CD4-positive, alpha-beta T cell treated with Interferon gamma for 1 hour (primary cell): ENCODE results near the gene RGPD6.
"Not testable (repeated sequence)": the region's sequence is repeated elsewhere in the genome, so short reads cannot be mapped to it uniquely, and the experiment has no call there.

Experiments used
- DNase-seq: peaks from one replicate; pipeline ENCODE4 v3.0.0-alpha.2; 2020

Gene RGPD6

DNA sequence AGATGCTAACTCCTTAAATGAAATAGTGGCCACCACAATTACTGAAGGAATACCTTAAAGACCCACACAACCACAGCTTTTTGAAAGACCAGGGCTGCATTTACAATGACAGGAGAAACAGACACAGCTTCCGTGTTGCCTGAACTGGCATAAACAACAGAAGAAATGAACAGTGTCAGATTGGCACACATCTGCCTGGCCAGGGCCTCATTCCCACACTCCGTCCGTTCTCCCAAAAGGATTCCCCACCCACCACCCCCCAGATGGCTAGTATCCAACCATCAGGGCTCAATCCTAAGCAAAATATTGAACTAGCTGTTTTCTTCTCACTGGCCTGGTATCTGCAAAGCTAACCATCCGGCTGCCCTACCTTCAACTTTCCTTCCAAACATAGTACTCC lies 96.9 kb downstream of the RGPD6 start:
- not testable (repeated sequence) for DNase-seq

DNA sequence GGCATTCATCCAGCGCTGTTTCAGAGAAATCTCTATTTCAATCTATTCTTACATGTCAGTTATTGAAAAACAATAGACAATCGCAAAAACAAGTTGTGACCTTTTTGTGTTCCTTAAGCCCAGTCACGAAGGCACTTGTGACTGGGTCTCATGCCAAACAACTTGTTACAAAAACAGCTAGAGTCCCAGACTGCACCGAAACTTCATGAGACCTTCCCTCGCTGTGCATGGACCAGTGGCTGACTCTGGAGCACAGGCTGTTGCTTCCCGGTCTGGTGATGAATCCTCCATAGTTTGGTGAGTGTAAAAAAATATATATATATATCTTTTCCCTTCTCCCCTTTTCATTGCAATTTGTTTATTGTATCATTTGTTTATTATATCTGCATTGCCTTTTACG lies 99.7 kb downstream of the RGPD6 start:
- not testable (repeated sequence) for DNase-seq

DNA sequence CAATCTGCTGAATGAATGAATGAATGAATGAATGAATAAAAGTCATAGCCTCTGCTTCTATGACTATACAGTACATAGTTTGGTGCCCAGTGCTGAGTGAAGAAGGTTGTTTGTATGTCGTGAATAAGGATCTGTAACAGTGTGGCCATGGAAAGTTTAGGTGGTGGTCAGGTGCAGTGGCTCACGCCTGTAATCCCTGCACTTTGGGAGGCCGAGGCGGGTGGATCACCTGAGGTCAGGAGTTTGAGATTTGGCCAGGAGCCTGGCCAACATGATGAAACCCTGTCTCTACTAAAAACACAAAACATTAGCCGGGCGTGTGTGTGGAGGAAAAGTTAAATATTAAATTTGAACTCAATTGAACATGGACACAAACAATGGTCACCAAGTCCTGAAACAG lies 100.1 kb downstream of the RGPD6 start:
- DNase-seq: not testable (repeated sequence)

DNA sequence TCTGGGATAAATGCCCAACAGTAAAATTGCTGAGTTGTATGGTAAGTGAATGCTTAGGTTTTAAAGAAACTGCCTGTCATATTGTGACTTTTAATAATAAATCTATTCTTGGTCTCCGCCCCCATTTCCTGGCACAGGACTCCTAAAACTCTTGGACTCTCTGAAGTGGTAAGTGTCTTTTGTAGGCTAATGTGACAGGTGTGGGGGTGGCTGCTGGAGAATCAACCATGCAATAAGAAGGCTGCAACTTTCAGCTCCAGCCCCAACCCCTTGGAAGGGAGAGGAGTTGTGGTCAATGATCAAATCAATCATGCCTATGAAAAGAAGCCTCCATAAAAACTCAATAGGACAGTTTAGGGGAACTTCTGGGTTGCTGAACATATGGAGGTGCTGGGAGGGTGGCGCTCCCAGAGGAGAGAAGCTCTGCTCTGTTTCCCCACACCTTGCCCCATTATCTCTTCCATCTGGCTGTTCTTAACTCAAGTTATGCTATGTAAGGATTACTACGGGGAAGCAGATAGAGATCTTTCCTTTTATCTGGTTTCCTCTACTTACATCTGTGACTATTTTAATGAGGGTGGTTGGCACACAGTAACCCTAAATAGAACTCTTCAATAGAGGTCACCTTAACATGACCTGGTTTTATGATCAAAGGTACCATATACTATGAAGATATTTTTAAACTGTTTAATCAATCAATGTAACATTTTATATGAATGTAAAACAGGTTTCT lies 101.2 kb downstream of the RGPD6 start:
- DNase-seq: not testable (repeated sequence)

DNA sequence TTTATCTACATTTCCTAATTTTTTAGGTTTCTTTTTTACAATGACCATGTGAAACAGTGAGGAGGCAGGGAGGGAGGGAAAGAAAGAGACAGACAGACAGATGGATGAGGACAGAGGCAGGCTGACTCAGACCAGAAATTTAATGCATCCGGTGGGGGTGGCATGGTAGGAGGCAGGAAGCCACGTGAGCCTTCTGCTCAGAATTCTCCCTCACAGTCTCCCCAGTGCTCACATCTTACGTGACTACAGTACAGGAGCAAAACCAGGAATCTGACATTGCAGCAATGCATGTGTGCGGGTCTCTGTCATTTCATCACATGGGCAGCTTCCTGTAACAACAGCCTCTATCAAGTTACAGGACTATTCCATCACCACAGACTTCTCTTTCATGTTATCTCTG lies 102.1 kb downstream of the RGPD6 start:
- DNase-seq: not testable (repeated sequence)

DNA sequence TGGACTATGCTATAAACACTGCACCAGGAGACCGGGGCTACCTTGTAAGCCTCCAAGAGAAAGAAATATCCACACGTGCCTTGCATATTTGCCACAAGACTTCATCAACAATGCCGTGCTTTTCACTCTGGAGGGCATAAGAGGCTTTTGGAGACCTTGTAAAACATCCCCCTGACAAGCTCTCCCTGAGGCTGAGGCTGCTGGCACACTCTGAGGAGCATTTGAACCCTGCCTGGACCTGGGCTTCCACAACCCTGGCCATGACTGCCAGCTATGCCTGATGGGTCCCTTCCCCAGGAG lies 104.0 kb downstream of the RGPD6 start:
- DNase-seq: not testable (repeated sequence)

DNA sequence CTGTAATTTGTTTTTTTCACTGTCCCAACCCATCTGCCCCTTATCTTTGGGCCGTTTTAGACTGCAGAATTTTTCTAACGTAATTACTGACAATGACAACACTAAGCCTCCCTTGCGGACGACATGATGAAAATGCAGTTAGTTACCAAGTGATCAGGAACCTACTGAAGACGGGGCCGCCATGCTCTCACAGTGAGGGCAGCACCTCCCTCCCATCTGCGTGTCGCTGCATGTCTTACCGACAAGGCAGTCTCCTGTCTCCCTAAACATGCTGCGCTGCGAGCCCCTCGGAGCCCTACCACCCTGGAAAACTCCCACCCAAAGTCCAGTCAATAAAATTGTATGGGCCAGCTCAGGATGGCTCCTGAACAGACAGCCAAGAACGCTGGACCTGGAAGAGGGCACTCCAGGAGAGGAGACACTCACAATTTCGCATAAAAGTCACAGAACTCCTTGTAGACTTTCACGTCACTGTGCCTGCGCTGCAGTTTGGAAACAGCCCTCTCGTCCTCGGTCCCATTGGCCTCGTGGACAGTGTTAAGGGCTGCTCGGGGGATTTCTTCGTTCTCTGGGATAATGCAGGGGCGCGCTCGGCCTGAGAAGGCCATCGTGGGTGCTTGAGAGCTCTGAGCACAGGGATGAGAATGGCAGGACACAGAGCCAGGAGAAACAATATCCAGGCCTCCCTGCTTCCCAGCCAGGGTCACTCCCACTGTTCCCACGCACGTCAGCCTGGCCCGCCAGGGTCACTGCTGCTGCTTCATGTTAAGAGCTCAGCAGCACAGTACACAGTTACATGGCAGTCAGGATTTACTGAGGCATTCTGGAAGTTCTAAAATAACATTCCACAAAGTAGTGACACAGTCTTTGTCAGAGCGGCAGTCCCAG lies 104.6 kb downstream of the RGPD6 start, which contains the start of gene LIMS4:
LIMS4 (minus strand) TSS at position 646 of the 888 bp plus-strand sequence; CDS start at position 608, 38 bp downstream.
- not testable (repeated sequence) for DNase-seq

DNA sequence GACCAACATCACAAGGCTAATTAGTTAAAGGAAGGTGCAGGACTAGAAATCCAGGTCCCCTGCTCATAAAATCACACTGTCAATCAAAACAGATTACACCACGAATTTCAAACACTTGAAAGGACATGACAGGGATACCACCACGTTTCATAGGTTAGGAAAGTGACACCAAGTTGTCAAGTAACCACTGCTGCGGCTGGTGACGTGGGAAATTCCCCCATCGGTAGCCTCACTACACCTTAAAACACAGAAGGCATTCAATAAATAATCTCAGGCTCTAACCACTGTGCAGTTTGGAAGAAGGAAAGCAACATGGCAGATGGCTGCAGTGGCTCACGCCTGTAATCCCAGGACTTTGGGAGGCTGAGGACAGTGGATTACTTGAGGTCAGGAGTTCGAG lies 108.1 kb downstream of the RGPD6 start:
- DNase-seq: not testable (repeated sequence)

DNA sequence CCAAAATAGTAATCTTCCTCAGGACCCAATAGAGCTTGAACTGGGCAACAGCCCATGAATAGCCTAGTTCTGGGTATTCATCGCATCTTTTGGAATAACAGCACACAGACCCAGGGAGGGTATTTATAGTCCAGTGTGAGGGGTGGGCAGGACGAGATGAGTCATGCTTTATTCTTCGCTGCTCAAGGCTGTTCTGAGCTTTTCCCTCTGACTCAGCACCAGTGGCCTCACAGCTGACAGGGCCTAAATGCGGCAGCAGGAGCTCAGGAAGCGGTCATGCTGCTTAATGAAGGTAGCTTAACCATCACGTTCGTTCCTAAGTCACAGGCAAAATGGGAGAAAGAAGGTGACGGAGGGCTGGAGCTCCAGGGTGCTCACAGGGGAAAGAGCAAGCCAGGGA lies 111.7 kb downstream of the RGPD6 start:
- not testable (repeated sequence) for DNase-seq
